ENCODE results near the gene PALLD.

- TF ChIP-seq CTCF (IDR thresholded peaks at IDR 0.05; ENCODE audit: low read length): no peak
- TF ChIP-seq EZH2 (IDR thresholded peaks at IDR 0.05; ENCODE audit: borderline replicate concordance, low read length): no peak
Measured at GRCh38 chr4:168678751-168679366, 182.0 kb downstream of the PALLD start.
